ENCODE measurements around the gene MSI2.

Gene MSI2

DNA sequence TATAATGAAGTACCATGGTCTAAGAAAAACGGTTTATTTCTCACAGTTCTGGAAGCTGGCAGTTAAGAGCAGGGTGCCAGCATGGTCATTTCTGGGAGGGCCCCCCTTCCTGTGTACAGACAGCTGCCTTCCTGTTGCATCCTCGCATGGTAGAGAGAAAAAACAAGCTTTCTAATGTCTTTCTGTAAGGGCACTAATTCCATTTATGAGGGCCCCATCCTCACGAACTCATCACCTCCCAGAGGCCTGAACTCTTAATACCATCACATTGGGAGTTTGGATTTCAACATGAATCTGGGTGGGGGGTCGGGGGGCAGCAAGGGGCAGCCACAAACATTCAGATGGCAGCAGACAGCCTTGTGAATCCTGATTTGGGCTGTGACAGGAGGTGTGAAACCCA, 339.1 kb downstream of the MSI2 start:
- Histone ChIP-seq H2BK5ac (ENCODE audit: low read length) (no peak overlapping the region), H3K36me3 (ENCODE audit: control insufficient read depth, insufficient read depth, low read length) (no peaks in the 10 kb centered on the region), H3K27ac (ENCODE audit: low read depth, low read length) (no peak overlapping the region), H2AK5ac (ENCODE audit: low read length) (no peak overlapping the region), H3K4ac (ENCODE audit: low read depth, low read length) (no peak overlapping the region), H3K79me2 (ENCODE audit: control insufficient read depth, insufficient read depth, low read length) (no peaks in the 10 kb centered on the region), H4K8ac (ENCODE audit: low read depth, low read length) (no peak overlapping the region), H3K27me3 (ENCODE audit: insufficient read depth, low read length, poor library complexity) (no peaks in the 10 kb centered on the region), H4K5ac (ENCODE audit: low read length) (no peak overlapping the region), H3K4me2 (ENCODE audit: low read length) (no peak overlapping the region), H3K56ac (ENCODE audit: low read length) (no peak overlapping the region), H3K4me1 (ENCODE audit: control insufficient read depth, low read depth, low read length) (no peaks in the 10 kb centered on the region), H3K79me1 (ENCODE audit: low read length) (no peaks in the 10 kb centered on the region), H2BK120ac (ENCODE audit: low read depth, low read length) (no peak overlapping the region), H2BK15ac (replicated peaks; ENCODE audit: low read depth) (no peak overlapping the region), H3K23ac (ENCODE audit: low read length) (no peak overlapping the region), H3K4me3 (ENCODE audit: low read length) (no peak overlapping the region), H3K18ac (ENCODE audit: low read length) (no peak overlapping the region), H3K9ac (ENCODE audit: low read length) (no peak overlapping the region)
- no peak for DNase-seq
- WGBS (ENCODE audit: extremely low coverage, insufficient coverage, low lambda C conversion rate): no CpG with 5 or more reads among the region's 4 CpGs

DNA sequence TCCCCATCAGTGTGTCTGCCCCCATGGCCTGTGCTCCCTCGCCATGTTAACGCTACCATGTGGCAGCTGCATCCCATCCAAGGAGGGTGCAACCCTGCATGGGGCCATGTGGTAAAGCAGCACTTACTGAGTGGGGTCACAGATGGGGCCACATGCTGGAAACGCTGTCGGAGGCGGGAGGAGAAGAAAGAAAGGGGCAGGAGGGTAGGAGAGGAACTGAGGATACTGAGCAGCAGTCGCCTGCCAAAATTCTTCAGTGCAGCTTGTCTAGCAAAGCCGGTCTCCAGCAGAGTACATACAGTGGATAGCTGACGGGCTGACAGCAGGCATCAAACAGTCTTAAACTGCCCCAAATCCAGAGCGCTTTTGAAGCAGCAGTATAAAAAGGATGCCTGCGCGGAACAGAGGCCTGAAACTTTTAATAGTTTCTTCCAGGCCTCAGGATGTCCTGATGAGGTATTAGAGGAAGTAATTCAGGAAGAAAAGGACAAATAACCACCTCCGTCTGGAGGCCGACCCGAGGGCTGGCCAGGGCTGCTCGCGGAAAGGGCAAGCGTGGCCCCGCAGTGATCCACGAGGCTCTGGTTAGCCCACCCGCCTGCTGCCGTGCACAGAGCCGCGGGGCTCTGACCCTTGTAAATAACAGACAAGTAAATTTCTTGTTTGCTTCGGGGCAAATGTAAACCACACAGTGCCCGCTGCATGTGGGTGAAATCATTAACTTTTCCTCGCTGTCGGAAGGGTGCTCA, 339.8 kb downstream of the MSI2 start:
- H3K4me1 ChIP-seq (ENCODE audit: control insufficient read depth, low read depth, low read length): no peaks in the 10 kb centered on the region
- no peak overlapping the region for H2BK120ac ChIP-seq (ENCODE audit: low read depth, low read length)
- no peaks in the 10 kb centered on the region for H3K79me2 ChIP-seq (ENCODE audit: control insufficient read depth, insufficient read depth, low read length)
- no peak overlapping the region for H2AK5ac ChIP-seq (ENCODE audit: low read length)
- no peak overlapping the region for H3K4me2 ChIP-seq (ENCODE audit: low read length)
- no peak overlapping the region for H3K23ac ChIP-seq (ENCODE audit: low read length)
- DNase-seq: no peak
- no peaks in the 10 kb centered on the region for H3K36me3 ChIP-seq (ENCODE audit: control insufficient read depth, insufficient read depth, low read length)
- H3K4ac ChIP-seq (ENCODE audit: low read depth, low read length): no peak overlapping the region
- no peak overlapping the region for H2BK15ac ChIP-seq (replicated peaks; ENCODE audit: low read depth)
- no peak overlapping the region for H3K27ac ChIP-seq (ENCODE audit: low read depth, low read length)
- H3K56ac ChIP-seq (ENCODE audit: low read length): peak overlapping the region; percentile 11
- H2BK5ac ChIP-seq (ENCODE audit: low read length): no peak overlapping the region
- H3K18ac ChIP-seq (ENCODE audit: low read length): no peak overlapping the region
- no peaks in the 10 kb centered on the region for H3K27me3 ChIP-seq (ENCODE audit: insufficient read depth, low read length, poor library complexity)
- no CpG with 5 or more reads among the region's 27 CpGs for WGBS (ENCODE audit: extremely low coverage, insufficient coverage, low lambda C conversion rate)
- H4K5ac ChIP-seq (ENCODE audit: low read length): no peak overlapping the region
- no peak overlapping the region for H4K8ac ChIP-seq (ENCODE audit: low read depth, low read length)
- no peaks in the 10 kb centered on the region for H3K79me1 ChIP-seq (ENCODE audit: low read length)
- no peak overlapping the region for H3K9ac ChIP-seq (ENCODE audit: low read length)
- no peak overlapping the region for H3K4me3 ChIP-seq (ENCODE audit: low read length)

DNA sequence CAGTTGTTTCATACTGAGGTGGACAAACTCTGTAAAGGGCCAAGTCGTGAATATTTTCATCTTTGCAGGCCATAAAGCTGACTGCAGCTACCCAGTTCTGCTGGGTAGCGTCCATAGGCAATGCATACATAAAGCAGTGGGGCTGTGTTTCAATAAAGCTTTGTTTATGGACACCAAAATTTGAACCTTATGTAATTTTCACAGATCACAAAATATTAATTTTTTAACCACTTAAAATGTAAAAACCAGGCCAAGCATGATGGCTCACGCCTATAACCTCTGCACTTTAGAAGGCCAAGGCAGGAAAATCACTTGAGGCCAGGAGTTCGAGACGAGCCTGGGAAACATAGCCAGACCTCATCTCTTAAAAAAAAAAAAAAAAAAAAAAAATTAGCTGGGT, 340.8 kb downstream of the MSI2 start:
- Histone ChIP-seq H2AK5ac (ENCODE audit: low read length) (no peak overlapping the region), H3K4me2 (ENCODE audit: low read length) (no peak overlapping the region), H3K9ac (ENCODE audit: low read length) (no peak overlapping the region), H2BK15ac (replicated peaks; ENCODE audit: low read depth) (no peak overlapping the region), H3K4ac (ENCODE audit: low read depth, low read length) (no peak overlapping the region), H3K4me1 (ENCODE audit: control insufficient read depth, low read depth, low read length) (no peaks in the 10 kb centered on the region), H3K27ac (ENCODE audit: low read depth, low read length) (no peak overlapping the region), H3K36me3 (ENCODE audit: control insufficient read depth, insufficient read depth, low read length) (no peaks in the 10 kb centered on the region), H3K23ac (ENCODE audit: low read length) (no peak overlapping the region), H4K5ac (ENCODE audit: low read length) (no peak overlapping the region), H3K4me3 (ENCODE audit: low read length) (no peak overlapping the region), H2BK120ac (ENCODE audit: low read depth, low read length) (no peak overlapping the region), H3K27me3 (ENCODE audit: insufficient read depth, low read length, poor library complexity) (no peaks in the 10 kb centered on the region), H3K79me2 (ENCODE audit: control insufficient read depth, insufficient read depth, low read length) (no peaks in the 10 kb centered on the region), H3K18ac (ENCODE audit: low read length) (no peak overlapping the region), H3K79me1 (ENCODE audit: low read length) (no peaks in the 10 kb centered on the region), H3K56ac (ENCODE audit: low read length) (no peak overlapping the region), H4K8ac (ENCODE audit: low read depth, low read length) (no peak overlapping the region), H2BK5ac (ENCODE audit: low read length) (no peak overlapping the region)
- no CpG with 5 or more reads among the region's 5 CpGs for WGBS (ENCODE audit: extremely low coverage, insufficient coverage, low lambda C conversion rate)
- no peak for DNase-seq

DNA sequence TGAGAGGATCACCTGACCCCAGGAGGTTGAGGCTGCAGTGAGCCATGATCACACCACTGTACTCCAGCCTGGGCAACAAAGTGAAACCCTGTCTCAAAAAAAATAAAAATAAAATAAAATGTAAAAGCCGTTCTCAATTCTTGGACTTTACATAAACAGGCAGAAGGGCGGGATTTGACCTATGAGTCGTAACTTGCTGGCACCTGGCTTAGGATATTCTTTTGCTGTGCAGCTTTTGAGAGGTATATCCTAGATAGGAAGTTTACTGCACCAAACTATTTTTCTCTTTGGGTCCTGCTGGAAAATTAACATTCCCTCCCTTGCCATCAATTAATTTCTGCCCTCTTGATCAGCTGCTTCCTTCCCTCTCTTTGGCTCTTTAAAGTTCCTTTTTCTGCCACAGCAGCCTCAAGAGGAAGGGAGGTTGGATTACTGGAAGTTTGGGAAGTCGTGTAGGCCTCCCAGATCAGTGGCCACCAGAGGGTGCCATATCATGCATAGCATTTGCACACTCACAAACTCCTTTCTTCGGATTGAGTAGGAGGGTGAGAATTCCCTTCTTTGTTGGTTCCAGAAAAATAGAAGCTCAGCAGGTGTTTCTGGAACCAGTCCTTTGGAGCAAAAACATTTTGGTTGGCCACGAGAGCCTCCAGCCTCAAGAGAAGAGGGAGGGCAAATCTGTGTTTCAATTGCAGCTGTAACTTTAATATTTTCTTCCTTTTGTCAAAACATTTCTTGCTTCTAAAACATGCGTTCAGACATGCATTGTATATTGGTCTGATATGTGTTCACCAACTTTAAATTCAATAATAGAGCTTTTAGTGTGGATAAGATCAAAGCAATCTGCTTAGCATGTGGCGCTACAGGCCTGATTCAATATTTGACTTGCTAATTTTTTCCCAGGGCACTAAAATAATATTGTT, 341.5 kb downstream of the MSI2 start:
- no CpG with 5 or more reads among the region's 8 CpGs for WGBS (ENCODE audit: extremely low coverage, insufficient coverage, low lambda C conversion rate)
- Histone ChIP-seq H3K4me2 (ENCODE audit: low read length) (no peak overlapping the region), H3K4me1 (ENCODE audit: control insufficient read depth, low read depth, low read length) (no peaks in the 10 kb centered on the region), H3K4me3 (ENCODE audit: low read length) (no peak overlapping the region), H3K56ac (ENCODE audit: low read length) (no peak overlapping the region), H2BK5ac (ENCODE audit: low read length) (no peak overlapping the region), H3K23ac (ENCODE audit: low read length) (no peak overlapping the region), H3K27ac (ENCODE audit: low read depth, low read length) (no peak overlapping the region), H3K79me1 (ENCODE audit: low read length) (no peaks in the 10 kb centered on the region), H3K9ac (ENCODE audit: low read length) (no peak overlapping the region), H3K36me3 (ENCODE audit: control insufficient read depth, insufficient read depth, low read length) (no peaks in the 10 kb centered on the region), H3K4ac (ENCODE audit: low read depth, low read length) (no peak overlapping the region), H3K27me3 (ENCODE audit: insufficient read depth, low read length, poor library complexity) (no peaks in the 10 kb centered on the region), H4K8ac (ENCODE audit: low read depth, low read length) (no peak overlapping the region), H2BK120ac (ENCODE audit: low read depth, low read length) (no peak overlapping the region), H4K5ac (ENCODE audit: low read length) (no peak overlapping the region), H3K18ac (ENCODE audit: low read length) (no peak overlapping the region), H3K79me2 (ENCODE audit: control insufficient read depth, insufficient read depth, low read length) (no peaks in the 10 kb centered on the region), H2AK5ac (ENCODE audit: low read length) (no peak overlapping the region), H2BK15ac (replicated peaks; ENCODE audit: low read depth) (no peak overlapping the region)
- DNase-seq: peak; percentile 87

DNA sequence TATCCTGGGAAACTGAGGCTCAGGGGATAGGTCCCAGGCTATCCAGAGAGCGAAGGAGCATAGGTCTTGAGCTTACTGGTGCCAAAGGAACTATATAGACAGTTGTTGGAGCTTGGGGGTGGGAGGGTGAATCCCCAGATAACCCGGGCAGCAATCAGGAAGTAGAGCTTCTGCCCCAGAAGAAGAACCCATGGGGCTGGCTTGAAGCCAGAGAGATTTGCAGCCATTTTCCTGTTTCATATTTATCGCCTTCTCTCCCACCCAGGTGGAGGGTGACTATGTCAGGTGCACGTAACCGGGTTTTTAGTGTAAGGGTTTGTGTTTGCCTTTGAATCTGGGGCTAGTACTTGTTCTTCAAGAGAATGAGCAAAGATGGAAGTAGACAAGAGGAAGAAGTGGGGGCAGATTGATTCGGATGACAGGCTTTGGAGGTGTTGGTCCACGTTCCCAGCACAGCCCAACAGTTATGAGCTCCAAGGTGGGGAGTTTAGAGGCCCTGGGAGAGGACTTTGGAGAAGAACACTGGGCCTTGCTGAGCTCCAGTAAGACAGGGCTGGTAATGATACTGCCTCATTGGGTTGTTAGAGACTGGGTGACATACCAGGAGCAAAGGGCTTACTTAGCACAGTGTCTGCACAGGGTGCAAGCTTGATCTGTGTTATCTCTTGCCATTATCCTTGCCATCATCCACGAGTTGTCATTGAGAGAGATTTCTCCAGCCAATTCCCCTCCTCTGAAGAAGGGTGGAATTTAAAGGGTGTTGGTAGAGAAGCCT, 343.1 kb downstream of the MSI2 start:
- Histone ChIP-seq H3K4me3 (ENCODE audit: low read length) (no peak overlapping the region), H2BK15ac (replicated peaks; ENCODE audit: low read depth) (no peak overlapping the region)

More for the DNA sequence above, 343.1 kb downstream of the MSI2 start:
- H2BK120ac ChIP-seq (ENCODE audit: low read depth, low read length): no peak overlapping the region
- H3K4me2 ChIP-seq (ENCODE audit: low read length): no peak overlapping the region
- no peak for DNase-seq
- no peaks in the 10 kb centered on the region for H3K4me1 ChIP-seq (ENCODE audit: control insufficient read depth, low read depth, low read length)
- no peaks in the 10 kb centered on the region for H3K27me3 ChIP-seq (ENCODE audit: insufficient read depth, low read length, poor library complexity)
- no peak overlapping the region for H3K27ac ChIP-seq (ENCODE audit: low read depth, low read length)
- no peaks in the 10 kb centered on the region for H3K36me3 ChIP-seq (ENCODE audit: control insufficient read depth, insufficient read depth, low read length)
- no peak overlapping the region for H3K23ac ChIP-seq (ENCODE audit: low read length)
- H3K79me1 ChIP-seq (ENCODE audit: low read length): no peaks in the 10 kb centered on the region
- WGBS (ENCODE audit: extremely low coverage, insufficient coverage, low lambda C conversion rate): no CpG with 5 or more reads among the region's 8 CpGs
- no peak overlapping the region for H4K8ac ChIP-seq (ENCODE audit: low read depth, low read length)
- no peak overlapping the region for H3K4ac ChIP-seq (ENCODE audit: low read depth, low read length)
- H4K5ac ChIP-seq (ENCODE audit: low read length): no peak overlapping the region
- H3K9ac ChIP-seq (ENCODE audit: low read length): no peak overlapping the region
- H3K56ac ChIP-seq (ENCODE audit: low read length): no peak overlapping the region
- H2BK5ac ChIP-seq (ENCODE audit: low read length): no peak overlapping the region
- no peak overlapping the region for H2AK5ac ChIP-seq (ENCODE audit: low read length)
- no peak overlapping the region for H3K18ac ChIP-seq (ENCODE audit: low read length)
- H3K79me2 ChIP-seq (ENCODE audit: control insufficient read depth, insufficient read depth, low read length): no peaks in the 10 kb centered on the region
